DND-41 (cell line): ENCODE measurements around the gene MS4A3.
"Not testable (repeated sequence)": the region's sequence is repeated elsewhere in the genome, so short reads cannot be mapped to it uniquely, and the experiment has no call there.

Experiments
- EZH2 ChIP-seq: IDR thresholded peaks from 3 replicates; pipeline ENCODE4 v1.6.1; 2012; ENCODE audit warnings: borderline replicate concordance, low read depth, mild to moderate bottlenecking, moderate library complexity, low read length, inconsistent platforms; ENCODE audit not compliant: severe bottlenecking
- TF ChIP-seq, protein P1 (sequence below): IDR thresholded peaks from 2 replicates; pipeline ENCODE4 v1.5.1; 2012; ENCODE audit warnings: borderline replicate concordance, low read length, moderate library complexity, mild to moderate bottlenecking; ENCODE audit not compliant: poor library complexity, severe bottlenecking; ENCODE audit errors: extremely low read depth

DNA sequence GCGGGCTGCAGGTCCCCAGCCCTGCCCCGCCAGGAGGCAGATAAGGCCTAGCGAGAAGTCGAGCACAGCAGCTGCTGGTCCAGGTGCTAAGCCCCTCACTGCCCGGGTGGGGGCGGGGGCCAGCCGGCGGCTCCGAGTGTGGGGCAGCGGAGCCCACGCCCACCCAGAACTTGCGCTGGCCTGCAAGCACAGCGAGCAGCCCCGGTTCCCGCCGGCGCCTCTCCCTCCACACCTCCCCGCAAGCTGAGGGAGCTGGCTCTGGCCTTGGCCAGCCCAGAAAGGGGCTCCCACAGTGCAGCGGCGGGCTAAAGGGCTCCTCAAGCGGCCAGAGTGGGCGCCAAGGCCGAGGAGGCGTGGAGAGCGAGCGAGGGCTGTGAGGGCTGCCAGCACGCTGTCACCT lies 36.1 kb upstream of the MS4A3 start:
- TF ChIP-seq, protein P1, sequence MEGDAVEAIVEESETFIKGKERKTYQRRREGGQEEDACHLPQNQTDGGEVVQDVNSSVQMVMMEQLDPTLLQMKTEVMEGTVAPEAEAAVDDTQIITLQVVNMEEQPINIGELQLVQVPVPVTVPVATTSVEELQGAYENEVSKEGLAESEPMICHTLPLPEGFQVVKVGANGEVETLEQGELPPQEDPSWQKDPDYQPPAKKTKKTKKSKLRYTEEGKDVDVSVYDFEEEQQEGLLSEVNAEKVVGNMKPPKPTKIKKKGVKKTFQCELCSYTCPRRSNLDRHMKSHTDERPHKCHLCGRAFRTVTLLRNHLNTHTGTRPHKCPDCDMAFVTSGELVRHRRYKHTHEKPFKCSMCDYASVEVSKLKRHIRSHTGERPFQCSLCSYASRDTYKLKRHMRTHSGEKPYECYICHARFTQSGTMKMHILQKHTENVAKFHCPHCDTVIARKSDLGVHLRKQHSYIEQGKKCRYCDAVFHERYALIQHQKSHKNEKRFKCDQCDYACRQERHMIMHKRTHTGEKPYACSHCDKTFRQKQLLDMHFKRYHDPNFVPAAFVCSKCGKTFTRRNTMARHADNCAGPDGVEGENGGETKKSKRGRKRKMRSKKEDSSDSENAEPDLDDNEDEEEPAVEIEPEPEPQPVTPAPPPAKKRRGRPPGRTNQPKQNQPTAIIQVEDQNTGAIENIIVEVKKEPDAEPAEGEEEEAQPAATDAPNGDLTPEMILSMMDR = not testable (repeated sequence)
- not testable (repeated sequence) for TF ChIP-seq EZH2
